ENCODE measurements around the gene HECTD3.
"Not testable (repeated sequence)": the region's sequence is repeated elsewhere in the genome, so short reads cannot be mapped to it uniquely, and the experiment has no call there.

DNA sequence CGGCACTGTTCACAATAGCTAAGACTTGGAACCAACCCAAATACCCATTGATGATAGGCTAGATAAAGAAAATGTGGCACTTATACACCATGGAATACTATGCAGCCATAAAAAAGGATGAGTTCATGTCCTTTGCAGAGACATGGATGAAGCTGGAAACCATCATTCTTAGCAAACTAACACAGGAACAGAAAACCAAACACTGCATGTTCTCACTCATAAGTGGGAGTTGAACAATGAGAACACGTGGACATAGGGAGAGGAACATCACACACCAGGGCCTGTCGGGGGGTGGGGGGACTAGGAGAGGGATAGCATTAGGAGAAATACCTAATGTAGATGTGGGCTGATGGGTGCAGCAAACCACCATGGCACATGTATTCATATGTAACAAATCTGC is 55.0 kb downstream of the HECTD3 start:
- TF ChIP-seq, protein P1, sequence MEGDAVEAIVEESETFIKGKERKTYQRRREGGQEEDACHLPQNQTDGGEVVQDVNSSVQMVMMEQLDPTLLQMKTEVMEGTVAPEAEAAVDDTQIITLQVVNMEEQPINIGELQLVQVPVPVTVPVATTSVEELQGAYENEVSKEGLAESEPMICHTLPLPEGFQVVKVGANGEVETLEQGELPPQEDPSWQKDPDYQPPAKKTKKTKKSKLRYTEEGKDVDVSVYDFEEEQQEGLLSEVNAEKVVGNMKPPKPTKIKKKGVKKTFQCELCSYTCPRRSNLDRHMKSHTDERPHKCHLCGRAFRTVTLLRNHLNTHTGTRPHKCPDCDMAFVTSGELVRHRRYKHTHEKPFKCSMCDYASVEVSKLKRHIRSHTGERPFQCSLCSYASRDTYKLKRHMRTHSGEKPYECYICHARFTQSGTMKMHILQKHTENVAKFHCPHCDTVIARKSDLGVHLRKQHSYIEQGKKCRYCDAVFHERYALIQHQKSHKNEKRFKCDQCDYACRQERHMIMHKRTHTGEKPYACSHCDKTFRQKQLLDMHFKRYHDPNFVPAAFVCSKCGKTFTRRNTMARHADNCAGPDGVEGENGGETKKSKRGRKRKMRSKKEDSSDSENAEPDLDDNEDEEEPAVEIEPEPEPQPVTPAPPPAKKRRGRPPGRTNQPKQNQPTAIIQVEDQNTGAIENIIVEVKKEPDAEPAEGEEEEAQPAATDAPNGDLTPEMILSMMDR (conservative IDR thresholded peaks at IDR 0.05; ENCODE audit: low read depth, low read length), result not testable (repeated sequence)
- TF ChIP-seq EZH2 (IDR thresholded peaks at IDR 0.05; ENCODE audit: low read length, unreplicated experiment), result not testable (repeated sequence)

Data from PC-3 (cell line).